PC-3 (cell line): ENCODE results near the gene SNAPC2. TPM values are rescaled to one million over a fixed set of nuclear protein-coding genes. Genes with fewer than 3 reads are reported as not detected.

Experiments used
- ATAC-seq: fragments of 200-7000 bp; cut with Tn5 transposase; 2 replicates; pipeline ENCODE4 v1.9.1; 2020; ENCODE audit warnings: mild to moderate bottlenecking, moderate library complexity
- BruUV-seq: library from RNA; stranded (reverse); fragments of 400-500 nt; replicated peaks from 2 replicates; lab custom pipeline; 2021; lab: Mats Ljungman, UMichigan
- CTCF ChIA-PET: fragments of 300-600 bp; sonication (Branson Sonifier 250); formaldehyde crosslinking; loops from one replicate; lab custom pipeline; 2022; ENCODE audit warnings: antibody characterized with exemption; lab: Charles Lee
- POLR2A ChIA-PET: fragments of 300-600 bp; sonication (Branson Sonifier 250); formaldehyde crosslinking; loops from one replicate; lab custom pipeline; 2022; ENCODE audit warnings: antibody characterized with exemption; ENCODE audit not compliant: unreplicated experiment; lab: Charles Lee
- DNase-seq: peaks from one replicate; pipeline ENCODE4 v3.0.0-alpha.2; 2015
- H2AFZ ChIP-seq: fragments of 300-600 bp; sonication (generic); 2 replicates; pipeline ENCODE4 v1.6.0; 2016; ENCODE audit warnings: antibody characterized with exemption, low read length
- H3F3A ChIP-seq: fragments of 300-600 bp; sonication (generic); one replicate; pipeline ENCODE4 v1.6.0; 2017; ENCODE audit warnings: antibody characterized with exemption, low read length, control low read depth, mild to moderate bottlenecking; ENCODE audit not compliant: unreplicated experiment
- H3K27ac ChIP-seq: fragments of 300-600 bp; sonication (generic); 2 replicates; pipeline ENCODE4 v1.5.1; 2016; ENCODE audit warnings: mild to moderate bottlenecking, low read length
- H3K27me3 ChIP-seq: fragments of 300-600 bp; sonication (generic); 2 replicates; pipeline ENCODE4 v1.6.1; 2016; ENCODE audit warnings: low read length, mixed read lengths
- H3K36me3 ChIP-seq: fragments of 300-600 bp; sonication (generic); 2 replicates; pipeline ENCODE4 v1.6.1; 2016; ENCODE audit warnings: low read depth, mixed run types, low read length, mixed read lengths
- H3K4me1 ChIP-seq: fragments of 300-600 bp; sonication (generic); 2 replicates; pipeline ENCODE4 v1.5.1; 2016; ENCODE audit warnings: low read length; ENCODE audit not compliant: insufficient read depth
- H3K4me2 ChIP-seq: fragments of 300-600 bp; sonication (generic); 2 replicates; pipeline ENCODE4 v1.6.0; 2016; ENCODE audit warnings: low read length
- H3K4me3 ChIP-seq: fragments of 300-600 bp; sonication (generic); 2 replicates; pipeline ENCODE4 v1.5.1; 2016; ENCODE audit warnings: mild to moderate bottlenecking, low read length, mixed read lengths
- H3K79me2 ChIP-seq: fragments of 300-600 bp; sonication (generic); 2 replicates; pipeline ENCODE4 v1.6.1; 2017; ENCODE audit warnings: low read length, mixed read lengths
- H3K9ac ChIP-seq: fragments of 300-600 bp; sonication (generic); 2 replicates; pipeline ENCODE4 v1.6.0; 2016; ENCODE audit warnings: mild to moderate bottlenecking, low read length
- H3K9me2 ChIP-seq: fragments of 300-600 bp; sonication (generic); replicated peaks from 2 replicates; pipeline ENCODE4 v1.6.1; 2016; ENCODE audit warnings: mixed run types, low read length, mixed read lengths
- H3K9me3 ChIP-seq: fragments of 300-600 bp; sonication (generic); 2 replicates; pipeline ENCODE4 v1.6.1; 2016; ENCODE audit warnings: low read length, mixed read lengths
- H4K20me1 ChIP-seq: fragments of 300-600 bp; sonication (generic); 2 replicates; pipeline ENCODE4 v1.6.1; 2016; ENCODE audit warnings: low read length, mixed read lengths
- CTCF ChIP-seq: fragments of 300-600 bp; sonication (generic); conservative IDR thresholded peaks from 2 replicates; pipeline ENCODE4 v1.5.1; 2017; ENCODE audit warnings: antibody characterized with exemption, low read depth, mild to moderate bottlenecking, low read length
- EZH2 ChIP-seq: fragments of 300-600 bp; sonication (generic); IDR thresholded peaks from one replicate; pipeline ENCODE4 v1.6.1; 2017; ENCODE audit warnings: antibody characterized with exemption, mild to moderate bottlenecking, low read length; ENCODE audit not compliant: unreplicated experiment
- EZH2phosphoT487 ChIP-seq: fragments of 300-600 bp; sonication (generic); IDR thresholded peaks from 2 replicates; pipeline ENCODE4 v1.6.1; 2018; ENCODE audit warnings: mild to moderate bottlenecking, antibody characterized with exemption, low read length, borderline replicate concordance
- intact Hi-C: fragments of 100-400 bp; cut with micrococcal nuclease; formaldehyde crosslinking; loops from 2 replicates; pipeline ENCODE4 v1.9.0; 2023
- total RNA-seq: library from RNA; depleted of rRNA; stranded (reverse); fragments of >200 nt; gene quantifications from 2 replicates; pipeline ENCODE4 v1.2.3, GENCODE V29; 2014

SNAPC2 gene
- total RNA-seq, 1 experiment from 2014 or later = 40.1 TPM

- ATAC-seq (no peak), DNase-seq (no peak)
- TF ChIP-seq EZH2phosphoT487 (no peak), CTCF (no peak), EZH2 (no peak)
- ChIA-PET POLR2A (no interaction called here), CTCF (interaction anchor here (1.9 kb wide), 1 partner anchor 22 kb away, joined by 15 read pairs; the partner anchor contains the start of gene TIMM44)
- Histone ChIP-seq H2AFZ (no peak overlapping the region), H3K27me3 (no peaks in the 10 kb centered on the region), H3K4me3 (peak overlapping the region; percentile 69; the same call in 1 of the 2 replicates), H3F3A (no peaks in the 10 kb centered on the region), H3K9me3 (no peaks in the 10 kb centered on the region), H4K20me1 (0 out of 2 replicates have a peak, but pooled peaks cover 4% of the 10 kb centered on the region), H3K36me3 (no peaks in the 10 kb centered on the region; the same call in 1 of the 2 replicates), H3K4me2 (peak overlapping the region; percentile 89), H3K27ac (no peak overlapping the region), H3K4me1 (peaks cover 33% of the 10 kb centered on the region), H3K79me2 (peaks cover 9% of the 10 kb centered on the region; the same call in 1 of the 2 replicates), H3K9ac (no peak overlapping the region), H3K9me2 (no peaks in the 10 kb centered on the region)
- intact Hi-C loops = loop anchor here (2.0 kb wide), 1 partner anchor 53 kb away; no protein-coding TSS in a partner anchor
- no TSS peak for BruUV-seq
Measured at GRCh38 chr19:7921967-7922835, 2.1 kb downstream of the SNAPC2 start.

- no TSS peak for BruUV-seq
- Histone ChIP-seq H3K27me3 (no peaks in the 10 kb centered on the region), H3F3A (no peaks in the 10 kb centered on the region), H3K4me2 (no peak overlapping the region), H3K9me2 (no peaks in the 10 kb centered on the region), H3K79me2 (peaks cover 9% of the 10 kb centered on the region; the same call in 1 of the 2 replicates), H4K20me1 (0 out of 2 replicates have a peak, but pooled peaks cover 6% of the 10 kb centered on the region), H3K4me1 (peaks cover 32% of the 10 kb centered on the region), H3K9ac (no peak overlapping the region), H2AFZ (no peak overlapping the region), H3K9me3 (no peaks in the 10 kb centered on the region), H3K27ac (no peak overlapping the region), H3K4me3 (no peak overlapping the region), H3K36me3 (no peaks in the 10 kb centered on the region; the same call in 1 of the 2 replicates)
- POLR2A ChIA-PET = no interaction called here
- ATAC-seq (no peak), DNase-seq (no peak)
- TF ChIP-seq CTCF (no peak), EZH2 (no peak), EZH2phosphoT487 (no peak)
- intact Hi-C loops = no loop called here
- CTCF ChIA-PET = no interaction called here
Measured at GRCh38 chr19:7922836-7923195, 2.7 kb downstream of the SNAPC2 start.
